ENCODE measurements around the gene BMS1. TPM values are rescaled to one million over a fixed set of nuclear protein-coding genes. Genes with fewer than 3 reads are reported as not detected.
"Not testable (repeated sequence)": the region's sequence is repeated elsewhere in the genome, so short reads cannot be mapped to it uniquely, and the experiment has no call there.

Gene BMS1
- total RNA-seq, 2 donors from 2014 or later: 15.8 to 26.7 TPM

DNA sequence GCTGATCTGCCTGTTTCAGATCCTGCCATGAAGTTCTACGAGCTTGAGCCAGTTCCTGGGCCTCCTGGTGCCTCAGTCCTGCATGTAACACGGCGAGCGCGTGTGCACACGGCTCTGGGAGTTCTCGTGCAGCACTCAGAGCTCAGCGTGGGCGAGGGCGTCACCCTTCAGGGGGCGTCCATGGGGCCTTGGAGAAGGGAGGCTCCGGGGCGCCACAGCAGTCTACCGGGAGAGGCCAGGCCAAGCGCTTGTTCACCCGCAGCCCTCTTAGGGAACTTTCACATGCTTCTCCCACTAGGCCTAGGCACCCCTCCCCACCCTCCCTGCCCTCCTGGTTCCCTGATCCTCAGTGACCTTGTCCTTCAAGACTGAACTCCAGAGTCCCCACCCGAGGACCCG, 83.1 kb downstream of the BMS1 start:
- ATAC-seq (replicated peaks): no peak
- H3K27me3 Mint-ChIP-seq: peaks cover 30% of the 10 kb centered on the region
- H3K27ac Mint-ChIP-seq: no peak overlapping the region
- H3K9me3 Mint-ChIP-seq: no peaks in the 10 kb centered on the region
- no peak overlapping the region for H3K4me3 Mint-ChIP-seq
- H3K4me1 Mint-ChIP-seq: no peaks in the 10 kb centered on the region
- H3K36me3 Mint-ChIP-seq (ENCODE audit: low read depth): no peaks in the 10 kb centered on the region

DNA sequence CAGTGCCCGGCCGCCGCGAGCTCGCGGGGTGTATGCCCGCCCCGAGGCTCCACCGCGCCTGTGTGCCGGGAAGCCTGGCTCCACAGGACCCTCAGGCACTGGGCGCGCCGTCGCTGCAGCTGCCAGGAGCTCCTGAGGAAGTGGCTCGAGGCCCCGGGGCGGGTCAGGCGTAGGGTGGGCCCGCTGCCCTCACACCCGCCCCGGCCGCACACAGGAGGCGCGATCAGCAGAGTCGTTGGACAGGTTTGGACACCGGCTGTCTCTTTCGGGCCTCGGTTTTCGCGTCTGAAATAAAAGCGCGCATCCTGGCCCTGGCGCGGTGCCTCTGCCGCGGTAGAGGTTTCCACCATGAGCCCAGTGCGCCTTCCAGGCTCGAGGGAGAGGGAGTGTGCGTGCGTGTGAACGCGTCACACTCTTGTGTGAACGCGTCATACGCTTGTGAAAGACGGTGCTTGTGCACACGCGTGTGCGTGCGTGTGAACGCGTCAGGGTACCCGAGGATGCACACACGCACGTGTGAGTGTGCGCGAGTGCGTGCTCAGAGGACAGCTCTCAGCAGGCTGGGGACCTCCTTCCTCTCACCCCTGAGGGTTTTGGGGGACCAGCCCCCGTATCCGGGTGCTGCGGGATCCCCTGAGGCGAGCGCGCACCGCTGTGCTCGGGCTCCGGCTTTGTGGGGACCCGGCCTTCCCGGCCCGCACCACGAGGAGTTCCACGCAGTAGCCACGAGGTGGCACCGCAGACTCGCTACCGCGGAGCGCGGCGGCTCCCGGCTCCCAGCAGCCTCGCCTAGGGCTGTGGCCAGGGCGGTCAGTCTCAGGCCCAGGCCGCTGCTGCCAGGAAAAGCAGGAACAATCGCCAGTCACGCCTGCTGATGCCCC, 83.8 kb downstream of the BMS1 start:
- peaks cover 27% of the 10 kb centered on the region for H3K27me3 Mint-ChIP-seq
- H3K36me3 Mint-ChIP-seq (ENCODE audit: low read depth): no peaks in the 10 kb centered on the region
- H3K4me3 Mint-ChIP-seq: peak overlapping the region; percentile 48
- H3K27ac Mint-ChIP-seq: no peak overlapping the region
- no peaks in the 10 kb centered on the region for H3K9me3 Mint-ChIP-seq
- ATAC-seq (replicated peaks): peak; percentile 61
- H3K4me1 Mint-ChIP-seq: no peaks in the 10 kb centered on the region

GRCh38 chr10:42867571-42867970, 85.0 kb downstream of the BMS1 start:
- Mint-ChIP-seq H3K9me3 (no peaks in the 10 kb centered on the region), H3K27me3 (peaks cover 22% of the 10 kb centered on the region), H3K36me3 (ENCODE audit: low read depth) (no peaks in the 10 kb centered on the region), H3K27ac (no peak overlapping the region), H3K4me3 (no peak overlapping the region), H3K4me1 (no peaks in the 10 kb centered on the region)
- ATAC-seq (replicated peaks): no peak

DNA sequence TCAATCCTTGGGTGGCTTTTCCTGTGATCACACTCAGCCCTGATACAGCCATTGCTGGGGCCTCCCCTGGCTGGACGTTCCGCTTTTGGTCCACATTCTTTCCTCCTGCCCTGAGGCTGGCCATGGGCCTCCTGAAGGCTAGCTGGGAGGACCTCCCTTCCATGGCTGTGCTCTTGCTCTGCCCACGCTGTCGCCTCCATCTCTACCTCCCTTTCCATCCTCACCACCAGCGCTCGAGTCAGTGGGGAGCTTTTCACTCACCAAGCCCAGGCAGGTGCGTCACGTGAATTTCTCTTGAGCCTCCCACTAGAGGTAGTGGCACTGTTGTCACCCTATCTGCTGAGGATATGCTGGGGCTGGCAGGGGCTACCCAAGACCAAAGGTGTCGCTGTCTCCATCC, 85.9 kb downstream of the BMS1 start:
- ATAC-seq (replicated peaks): no peak
- Mint-ChIP-seq H3K4me1 (no peaks in the 10 kb centered on the region), H3K9me3 (no peaks in the 10 kb centered on the region), H3K27me3 (peaks cover 17% of the 10 kb centered on the region), H3K36me3 (ENCODE audit: low read depth) (no peaks in the 10 kb centered on the region), H3K4me3 (no peak overlapping the region), H3K27ac (no peak overlapping the region)

- no peak overlapping the region for H3K27ac Mint-ChIP-seq
- H3K9me3 Mint-ChIP-seq: no peaks in the 10 kb centered on the region
- H3K27me3 Mint-ChIP-seq: peaks cover 7% of the 10 kb centered on the region
- no peaks in the 10 kb centered on the region for H3K4me1 Mint-ChIP-seq
- no peak for ATAC-seq (replicated peaks)
- H3K36me3 Mint-ChIP-seq (ENCODE audit: low read depth): no peaks in the 10 kb centered on the region
- no peak overlapping the region for H3K4me3 Mint-ChIP-seq
These were observed 87.4 kb downstream of the BMS1 start for GRCh38 chr10:42869977-42870350.

- H3K27ac Mint-ChIP-seq; H3K36me3 Mint-ChIP-seq (ENCODE audit: low read depth): not testable (repeated sequence)
These were observed 88.6 kb downstream of the BMS1 start for GRCh38 chr10:42871138-42871641.

DNA sequence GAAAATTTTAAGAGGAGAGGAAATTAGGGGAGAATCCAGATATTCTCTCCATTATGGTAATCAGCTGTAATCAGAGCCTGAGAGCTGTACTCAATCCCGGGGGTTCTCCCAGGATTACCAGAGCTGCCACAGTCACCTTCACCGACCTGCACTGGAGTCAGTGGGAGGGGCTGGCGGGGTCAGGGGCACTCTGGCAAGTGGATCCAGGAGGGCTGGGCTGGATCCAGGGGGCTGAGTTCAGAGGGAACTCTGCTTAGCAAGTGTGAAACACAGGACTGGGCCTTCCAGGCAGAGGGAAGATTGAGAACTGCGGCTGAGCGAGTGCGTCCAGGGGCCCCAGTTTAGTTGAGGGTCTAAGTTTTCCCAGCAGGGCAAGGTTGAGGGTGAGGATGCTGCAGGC, 89.2 kb downstream of the BMS1 start:
- H3K4me1 Mint-ChIP-seq: no peaks in the 10 kb centered on the region
- H3K4me3 Mint-ChIP-seq: no peak overlapping the region
- ATAC-seq (replicated peaks): no peak
- no peaks in the 10 kb centered on the region for H3K36me3 Mint-ChIP-seq (ENCODE audit: low read depth)
- no peaks in the 10 kb centered on the region for H3K27me3 Mint-ChIP-seq
- H3K27ac Mint-ChIP-seq: no peak overlapping the region
- no peaks in the 10 kb centered on the region for H3K9me3 Mint-ChIP-seq

More at GRCh38 chr10:42871138-42871641, 88.6 kb downstream of the BMS1 start:
- not testable (repeated sequence) for H3K27me3 Mint-ChIP-seq; H3K4me1 Mint-ChIP-seq; H3K9me3 Mint-ChIP-seq; H3K4me3 Mint-ChIP-seq; ATAC-seq (replicated peaks)

DNA sequence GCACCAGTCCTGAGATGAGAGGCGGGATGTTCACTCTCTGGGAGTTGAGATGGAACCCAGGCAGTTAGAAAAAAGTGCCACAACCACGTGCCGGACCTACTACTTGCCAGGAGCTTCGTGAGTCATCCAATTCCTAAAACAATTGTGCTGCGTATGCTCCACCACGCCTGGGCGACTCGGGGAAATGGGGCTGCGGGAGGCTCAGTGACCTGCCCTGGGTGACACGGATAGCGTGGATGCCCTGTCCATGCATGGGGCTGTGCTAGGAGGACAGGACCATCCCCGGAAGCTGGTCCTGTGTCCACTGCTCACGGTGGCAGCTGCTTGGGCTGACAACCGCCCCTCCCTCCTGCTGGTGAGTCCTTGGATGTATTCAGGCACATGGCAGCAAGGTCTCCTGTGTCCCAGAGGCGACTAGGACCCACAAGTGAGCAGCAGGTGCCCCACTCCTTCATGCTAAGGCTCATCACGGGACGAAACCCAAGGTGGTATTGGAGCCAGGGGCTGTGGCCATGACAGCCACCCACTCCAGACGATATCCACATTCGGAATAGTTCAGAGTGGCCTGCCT, 90.4 kb downstream of the BMS1 start:
- no peak overlapping the region for H3K27ac Mint-ChIP-seq
- H3K4me1 Mint-ChIP-seq: no peaks in the 10 kb centered on the region
- no peak overlapping the region for H3K4me3 Mint-ChIP-seq
- no peaks in the 10 kb centered on the region for H3K9me3 Mint-ChIP-seq
- no peaks in the 10 kb centered on the region for H3K36me3 Mint-ChIP-seq (ENCODE audit: low read depth)
- H3K27me3 Mint-ChIP-seq: no peaks in the 10 kb centered on the region
- ATAC-seq (replicated peaks): no peak

GRCh38 chr10:42874713-42875387, 92.3 kb downstream of the BMS1 start:
- Mint-ChIP-seq H3K4me1 (no peaks in the 10 kb centered on the region), H3K27me3 (no peaks in the 10 kb centered on the region), H3K27ac (no peak overlapping the region), H3K4me3 (no peak overlapping the region), H3K36me3 (ENCODE audit: low read depth) (no peaks in the 10 kb centered on the region), H3K9me3 (no peaks in the 10 kb centered on the region)
- no peak for ATAC-seq (replicated peaks)

DNA sequence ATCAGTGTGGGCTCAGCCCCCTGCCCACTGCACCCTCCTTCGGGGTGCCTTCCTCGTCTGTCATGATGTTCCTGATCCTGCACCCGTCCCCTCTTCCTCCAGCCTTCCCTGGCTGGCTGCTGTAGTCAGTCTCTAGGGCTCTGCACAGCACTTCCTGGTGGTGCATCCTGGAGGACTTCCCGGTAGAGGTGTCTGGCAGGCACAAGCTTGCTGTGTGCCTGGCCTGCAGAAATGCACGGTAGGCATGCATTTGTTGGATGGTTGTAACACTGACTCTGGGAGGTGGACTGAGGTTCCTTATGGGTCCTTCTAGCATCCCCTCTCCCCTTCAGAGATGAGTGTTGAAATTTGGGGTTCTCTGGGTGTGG, 92.8 kb downstream of the BMS1 start:
- H3K9me3 Mint-ChIP-seq: no peaks in the 10 kb centered on the region
- no peak for ATAC-seq (replicated peaks)
- H3K27ac Mint-ChIP-seq: no peak overlapping the region
- H3K4me1 Mint-ChIP-seq: no peaks in the 10 kb centered on the region
- no peaks in the 10 kb centered on the region for H3K27me3 Mint-ChIP-seq
- H3K36me3 Mint-ChIP-seq (ENCODE audit: low read depth): no peaks in the 10 kb centered on the region
- H3K4me3 Mint-ChIP-seq: no peak overlapping the region

- Mint-ChIP-seq H3K4me1 (no peaks in the 10 kb centered on the region), H3K4me3 (no peak overlapping the region), H3K9me3 (no peaks in the 10 kb centered on the region), H3K27me3 (no peaks in the 10 kb centered on the region), H3K27ac (no peak overlapping the region), H3K36me3 (ENCODE audit: low read depth) (no peaks in the 10 kb centered on the region)
- no peak for ATAC-seq (replicated peaks)
These were observed 93.3 kb downstream of the BMS1 start for GRCh38 chr10:42875798-42876341.

DNA sequence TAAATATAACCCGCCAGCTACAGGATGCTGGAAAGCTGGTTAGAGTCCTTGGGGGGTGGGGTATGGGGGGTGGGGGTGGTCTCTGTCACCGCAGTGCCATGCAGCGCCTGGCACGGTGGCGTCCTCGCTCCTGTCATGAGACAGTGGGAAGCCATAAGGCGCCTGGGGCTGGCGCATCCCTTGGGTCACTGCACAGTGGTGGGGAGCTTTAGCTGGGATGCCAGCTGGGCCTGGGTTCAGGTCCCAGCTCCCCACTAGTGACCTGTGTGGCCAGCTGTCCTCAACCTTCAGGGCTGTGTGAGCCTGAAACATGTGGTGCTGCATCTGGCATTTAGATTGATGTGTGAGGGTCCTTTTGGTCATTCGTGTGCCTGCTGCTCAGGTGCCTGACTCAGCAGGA, 93.9 kb downstream of the BMS1 start:
- ATAC-seq (replicated peaks): no peak
- Mint-ChIP-seq H3K9me3 (peaks cover 4% of the 10 kb centered on the region), H3K4me1 (no peaks in the 10 kb centered on the region), H3K36me3 (ENCODE audit: low read depth) (no peaks in the 10 kb centered on the region), H3K27ac (no peak overlapping the region), H3K27me3 (no peaks in the 10 kb centered on the region), H3K4me3 (no peak overlapping the region)

- Mint-ChIP-seq H3K36me3 (ENCODE audit: low read depth) (no peaks in the 10 kb centered on the region), H3K4me3 (no peak overlapping the region), H3K27me3 (no peaks in the 10 kb centered on the region), H3K4me1 (no peaks in the 10 kb centered on the region), H3K27ac (no peak overlapping the region), H3K9me3 (peaks cover 5% of the 10 kb centered on the region)
- no peak for ATAC-seq (replicated peaks)
These were observed 94.3 kb downstream of the BMS1 start for GRCh38 chr10:42876945-42877344.

DNA sequence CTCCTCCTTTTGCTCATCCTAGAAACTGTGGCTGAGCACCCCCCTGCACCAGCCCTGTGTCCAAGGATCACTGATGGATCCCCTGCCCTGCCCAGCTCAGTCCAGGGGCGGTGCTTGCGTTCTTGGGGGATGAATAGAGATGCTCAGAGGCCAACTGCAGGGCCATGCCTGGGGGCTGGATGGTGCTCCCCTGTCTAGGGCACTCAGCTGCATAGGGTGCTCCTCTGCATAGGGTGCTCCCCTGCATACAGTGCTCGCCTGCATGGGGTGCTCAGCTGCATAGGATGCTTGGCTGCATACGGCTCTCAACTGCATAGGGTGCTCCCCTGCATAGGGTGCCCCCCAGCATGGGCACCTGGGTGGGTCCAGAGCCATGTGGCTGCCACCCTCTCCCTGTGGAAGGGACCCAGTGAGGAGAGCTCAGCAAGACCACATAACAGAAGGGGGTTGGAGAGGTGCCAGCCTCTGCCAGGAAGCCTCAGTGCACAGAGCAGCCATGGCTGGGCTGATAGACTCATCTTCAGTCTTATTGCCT, 95.0 kb downstream of the BMS1 start:
- Mint-ChIP-seq H3K36me3 (ENCODE audit: low read depth) (no peaks in the 10 kb centered on the region), H3K4me1 (no peaks in the 10 kb centered on the region), H3K27ac (no peak overlapping the region), H3K9me3 (peaks cover 10% of the 10 kb centered on the region), H3K4me3 (no peak overlapping the region), H3K27me3 (no peaks in the 10 kb centered on the region)
- no peak for ATAC-seq (replicated peaks)

Measured in activated T-helper 17 cell treated with anti-CD3 and anti-CD28 coated beads, Interleukin-2, amount 50 U/mL, for 72 hours (primary cell).